Measurements from ENCODE around the gene RBM5. TPM values are rescaled to one million over a fixed set of nuclear protein-coding genes. Genes with fewer than 3 reads are reported as not detected.

RBM5 gene
- total RNA-seq, 1 experiment from 2014 or later: 69.1 TPM

- H3K36me3 ChIP-seq (replicated peaks; ENCODE audit: control insufficient read depth, insufficient read depth, low read length): peaks cover 5% of the 10 kb centered on the region
- H3K4me3 ChIP-seq (ENCODE audit: insufficient read depth, low read depth, low read length): peak overlapping the region; percentile 73
- peak; percentile 91 for DNase-seq
- H3K27me3 ChIP-seq (ENCODE audit: control insufficient read depth, insufficient read depth, low read length): peaks cover 17% of the 10 kb centered on the region
Observed at GRCh38 chr3:50156549-50157493, 68.1 kb downstream of the RBM5 start.

- Histone ChIP-seq H3K27me3 (ENCODE audit: control insufficient read depth, insufficient read depth, low read length) (peaks cover 17% of the 10 kb centered on the region), H3K4me3 (ENCODE audit: insufficient read depth, low read depth, low read length) (no peak overlapping the region)
- DNase-seq: no peak
Observed at GRCh38 chr3:50157827-50158529, 69.3 kb downstream of the RBM5 start.

DNA sequence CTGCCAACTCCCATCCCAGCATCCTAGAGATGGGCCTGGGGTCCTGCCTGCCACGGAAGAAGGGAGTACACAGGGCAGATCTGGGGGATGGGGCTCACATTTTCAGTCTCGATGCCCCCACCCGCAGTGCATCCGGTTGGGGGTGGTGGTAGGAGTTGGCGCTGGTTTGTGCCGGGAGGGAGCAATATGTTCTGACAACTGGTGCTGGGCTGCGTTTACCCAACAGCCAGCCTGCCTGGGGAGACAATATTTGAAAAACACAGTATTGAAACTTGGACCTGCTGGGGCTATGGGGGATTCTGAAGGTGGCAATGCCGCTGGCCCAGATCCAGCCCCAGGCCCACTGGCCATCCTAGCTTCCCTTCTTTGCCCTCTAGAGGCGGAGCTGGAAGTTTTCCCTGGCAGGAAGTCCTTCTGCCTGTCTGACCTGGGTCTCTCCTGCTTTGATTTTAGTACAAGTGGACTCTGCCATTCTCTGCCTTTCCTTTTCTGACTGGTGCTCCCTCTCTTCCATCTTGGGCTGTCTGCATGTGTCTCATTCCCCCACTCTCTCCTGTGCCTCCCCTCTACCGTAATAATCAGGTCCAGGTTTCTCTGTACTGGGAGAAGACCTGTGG, 69.9 kb downstream of the RBM5 start:
- H3K36me3 ChIP-seq (replicated peaks; ENCODE audit: control insufficient read depth, insufficient read depth, low read length): peaks cover 8% of the 10 kb centered on the region
- no peak overlapping the region for H3K4me3 ChIP-seq (ENCODE audit: insufficient read depth, low read depth, low read length)
- peaks cover 14% of the 10 kb centered on the region for H3K27me3 ChIP-seq (ENCODE audit: control insufficient read depth, insufficient read depth, low read length)
- no peak for DNase-seq

More at GRCh38 chr3:50157827-50158529, 69.3 kb downstream of the RBM5 start:
- H3K36me3 ChIP-seq (replicated peaks; ENCODE audit: control insufficient read depth, insufficient read depth, low read length): peaks cover 7% of the 10 kb centered on the region

GRCh38 chr3:50160561-50160983, 71.9 kb downstream of the RBM5 start:
- Histone ChIP-seq H3K36me3 (replicated peaks; ENCODE audit: control insufficient read depth, insufficient read depth, low read length) (peaks cover 10% of the 10 kb centered on the region), H3K27me3 (ENCODE audit: control insufficient read depth, insufficient read depth, low read length) (peaks cover 5% of the 10 kb centered on the region), H3K4me3 (ENCODE audit: insufficient read depth, low read depth, low read length) (no peak overlapping the region)
- no peak for DNase-seq

- Histone ChIP-seq H3K4me3 (ENCODE audit: insufficient read depth, low read depth, low read length) (no peak overlapping the region), H3K36me3 (replicated peaks; ENCODE audit: control insufficient read depth, insufficient read depth, low read length) (peaks cover 10% of the 10 kb centered on the region), H3K27me3 (ENCODE audit: control insufficient read depth, insufficient read depth, low read length) (no peaks in the 10 kb centered on the region)
- no peak for DNase-seq
Observed at GRCh38 chr3:50161320-50161719, 72.6 kb downstream of the RBM5 start.

GRCh38 chr3:50162034-50162883, 73.5 kb downstream of the RBM5 start:
- Histone ChIP-seq H3K4me3 (ENCODE audit: insufficient read depth, low read depth, low read length) (no peak overlapping the region), H3K27me3 (ENCODE audit: control insufficient read depth, insufficient read depth, low read length) (no peaks in the 10 kb centered on the region), H3K36me3 (replicated peaks; ENCODE audit: control insufficient read depth, insufficient read depth, low read length) (peaks cover 10% of the 10 kb centered on the region)
- DNase-seq: no peak

DNA sequence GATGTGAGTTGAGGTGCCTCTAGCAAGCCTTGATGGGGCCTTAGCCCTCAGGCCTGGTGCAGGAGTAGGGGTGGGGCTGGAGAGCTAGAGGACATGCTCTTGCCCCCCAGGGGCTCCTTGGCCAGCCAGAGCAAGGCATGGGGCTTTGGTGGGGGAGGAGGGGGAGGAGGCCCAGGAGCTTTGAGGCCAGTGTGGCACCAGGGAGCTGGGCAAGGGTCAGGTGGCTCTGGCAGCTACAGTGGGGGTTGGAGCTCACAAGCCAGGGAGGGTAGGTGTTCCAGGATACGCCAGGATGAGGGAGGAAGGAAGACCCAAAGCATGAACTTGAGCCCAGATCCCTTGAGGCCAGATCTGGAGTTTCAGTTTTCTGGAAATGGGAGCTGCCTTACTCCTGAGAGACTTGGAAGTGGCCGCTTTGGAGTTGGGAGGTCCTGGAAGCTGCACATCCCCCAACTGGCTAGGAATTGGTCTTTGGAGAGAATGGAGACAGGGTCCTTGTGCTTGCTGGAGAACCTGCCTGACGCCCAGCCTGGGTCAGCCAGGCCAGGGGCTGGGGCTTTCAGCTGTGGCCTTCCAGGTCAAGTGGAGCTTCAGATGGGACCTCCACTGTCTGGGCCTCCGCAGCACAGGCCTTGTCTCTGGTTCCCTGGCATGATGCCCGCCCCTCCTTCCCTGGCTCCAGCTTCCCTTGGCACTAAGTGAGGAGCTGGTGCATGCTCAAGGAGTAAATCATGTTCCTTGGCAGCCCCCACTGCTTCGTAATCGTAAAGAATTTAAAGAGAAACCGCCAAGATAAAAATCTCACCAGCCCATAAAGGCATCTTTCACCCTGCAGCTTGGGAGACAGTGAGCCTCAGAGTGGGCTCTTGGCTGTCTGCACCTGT, 75.1 kb downstream of the RBM5 start:
- no peak for DNase-seq
- H3K27me3 ChIP-seq (ENCODE audit: control insufficient read depth, insufficient read depth, low read length): no peaks in the 10 kb centered on the region
- peaks cover 10% of the 10 kb centered on the region for H3K36me3 ChIP-seq (replicated peaks; ENCODE audit: control insufficient read depth, insufficient read depth, low read length)
- no peak overlapping the region for H3K4me3 ChIP-seq (ENCODE audit: insufficient read depth, low read depth, low read length)

GRCh38 chr3:50164481-50164880, 75.8 kb downstream of the RBM5 start:
- no peak for DNase-seq
- Histone ChIP-seq H3K27me3 (ENCODE audit: control insufficient read depth, insufficient read depth, low read length) (no peaks in the 10 kb centered on the region), H3K4me3 (ENCODE audit: insufficient read depth, low read depth, low read length) (no peak overlapping the region), H3K36me3 (replicated peaks; ENCODE audit: control insufficient read depth, insufficient read depth, low read length) (peaks cover 6% of the 10 kb centered on the region)

GRCh38 chr3:50164984-50165909, 76.5 kb downstream of the RBM5 start:
- Histone ChIP-seq H3K4me3 (ENCODE audit: insufficient read depth, low read depth, low read length) (no peak overlapping the region), H3K36me3 (replicated peaks; ENCODE audit: control insufficient read depth, insufficient read depth, low read length) (peaks cover 6% of the 10 kb centered on the region), H3K27me3 (ENCODE audit: control insufficient read depth, insufficient read depth, low read length) (no peaks in the 10 kb centered on the region)
- DNase-seq: no peak

DNA sequence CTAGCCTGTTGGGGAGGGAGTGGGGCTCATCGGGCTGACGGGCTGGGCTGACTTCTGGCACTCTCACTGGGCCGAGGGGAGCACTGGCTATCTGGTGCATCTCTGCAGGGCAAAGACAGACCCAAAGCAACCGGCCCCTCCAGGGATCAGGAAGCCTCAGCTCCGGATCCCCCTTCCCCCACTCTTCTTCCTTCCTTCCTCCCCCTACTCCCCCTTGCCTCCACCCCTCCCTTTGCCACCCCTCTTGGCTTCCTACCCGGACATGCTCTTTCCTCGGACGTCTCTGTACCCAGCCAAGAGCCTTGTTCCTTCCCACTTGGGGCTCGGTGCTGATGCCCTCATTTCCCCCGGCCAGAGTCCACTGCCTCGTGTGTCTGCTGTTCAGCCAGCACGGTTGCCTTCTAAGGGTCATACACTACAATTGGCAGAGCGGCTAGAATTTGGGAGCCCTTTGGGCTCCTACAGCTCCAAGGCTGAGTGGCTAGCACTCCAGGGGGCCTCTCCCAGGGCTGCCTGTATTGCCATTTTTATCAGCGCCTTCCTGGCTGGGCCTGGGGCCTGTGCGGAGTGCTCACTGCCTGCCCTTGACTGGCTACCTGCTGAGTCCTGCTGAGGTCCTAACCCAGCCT, 77.3 kb downstream of the RBM5 start:
- no peaks in the 10 kb centered on the region for H3K27me3 ChIP-seq (ENCODE audit: control insufficient read depth, insufficient read depth, low read length)
- H3K4me3 ChIP-seq (ENCODE audit: insufficient read depth, low read depth, low read length): no peak overlapping the region
- H3K36me3 ChIP-seq (replicated peaks; ENCODE audit: control insufficient read depth, insufficient read depth, low read length): peaks cover 6% of the 10 kb centered on the region
- peak; percentile 78 for DNase-seq

GRCh38 chr3:50166620-50167019, 77.9 kb downstream of the RBM5 start:
- Histone ChIP-seq H3K4me3 (ENCODE audit: insufficient read depth, low read depth, low read length) (no peak overlapping the region), H3K27me3 (ENCODE audit: control insufficient read depth, insufficient read depth, low read length) (no peaks in the 10 kb centered on the region), H3K36me3 (replicated peaks; ENCODE audit: control insufficient read depth, insufficient read depth, low read length) (peaks cover 5% of the 10 kb centered on the region)
- DNase-seq: no peak

All from H7 (cell line).